ENCODE results near the gene TOR1AIP1.

DNA sequence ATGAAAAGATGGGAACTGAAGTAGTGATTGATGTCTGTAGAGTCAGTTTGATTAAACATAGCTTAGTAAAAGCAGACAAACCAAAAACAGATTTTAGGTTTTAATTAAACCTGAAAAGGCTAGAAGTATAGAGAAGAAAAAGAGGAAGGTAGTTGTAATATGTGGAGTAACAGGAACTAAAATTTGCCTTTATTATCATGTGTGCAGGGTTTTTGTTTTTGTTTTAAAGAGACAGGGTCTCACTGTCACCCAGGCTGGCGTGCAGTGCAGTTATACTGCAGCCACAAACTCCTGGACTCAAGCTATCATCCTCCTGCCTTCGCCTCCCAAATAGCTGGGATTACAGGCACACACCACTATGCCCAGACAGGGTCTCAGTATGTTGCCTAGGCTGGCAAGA is 6.0 kb downstream of the TOR1AIP1 start:
- TF ChIP-seq POLR2AphosphoS5 (IDR thresholded peaks at IDR 0.05; ENCODE audit: low read depth, low read length), result no peak
- no peak for TF ChIP-seq POLR2A (IDR thresholded peaks at IDR 0.05; ENCODE audit: low read depth, low read length)
